ENCODE results near the gene NEB. TPM values are rescaled to one million over a fixed set of nuclear protein-coding genes. Genes with fewer than 3 reads are reported as not detected.

Gene NEB
- total and polyA plus RNA-seq, 2 experiments from 2014 or later, result 0.40 to 1.2 TPM

- Histone ChIP-seq H3K4me3 (no peak overlapping the region), H3K27ac (no peak overlapping the region), H3K36me3 (no peaks in the 10 kb centered on the region)
Observed at GRCh38 chr2:151730262-151730975, 3.9 kb downstream of the NEB start.

GRCh38 chr2:151729837-151730236 lies 4.4 kb downstream of the NEB start:
- Histone ChIP-seq H3K4me1 (ENCODE audit: low read depth) (peaks cover 2% of the 10 kb centered on the region), H3K27ac (no peak overlapping the region), H3K4me3 (no peak overlapping the region), H3K27me3 (no peaks in the 10 kb centered on the region), H3K36me3 (no peaks in the 10 kb centered on the region), H3K9me3 (ENCODE audit: low read depth) (no peaks in the 10 kb centered on the region)
- TF ChIP-seq, protein P1, sequence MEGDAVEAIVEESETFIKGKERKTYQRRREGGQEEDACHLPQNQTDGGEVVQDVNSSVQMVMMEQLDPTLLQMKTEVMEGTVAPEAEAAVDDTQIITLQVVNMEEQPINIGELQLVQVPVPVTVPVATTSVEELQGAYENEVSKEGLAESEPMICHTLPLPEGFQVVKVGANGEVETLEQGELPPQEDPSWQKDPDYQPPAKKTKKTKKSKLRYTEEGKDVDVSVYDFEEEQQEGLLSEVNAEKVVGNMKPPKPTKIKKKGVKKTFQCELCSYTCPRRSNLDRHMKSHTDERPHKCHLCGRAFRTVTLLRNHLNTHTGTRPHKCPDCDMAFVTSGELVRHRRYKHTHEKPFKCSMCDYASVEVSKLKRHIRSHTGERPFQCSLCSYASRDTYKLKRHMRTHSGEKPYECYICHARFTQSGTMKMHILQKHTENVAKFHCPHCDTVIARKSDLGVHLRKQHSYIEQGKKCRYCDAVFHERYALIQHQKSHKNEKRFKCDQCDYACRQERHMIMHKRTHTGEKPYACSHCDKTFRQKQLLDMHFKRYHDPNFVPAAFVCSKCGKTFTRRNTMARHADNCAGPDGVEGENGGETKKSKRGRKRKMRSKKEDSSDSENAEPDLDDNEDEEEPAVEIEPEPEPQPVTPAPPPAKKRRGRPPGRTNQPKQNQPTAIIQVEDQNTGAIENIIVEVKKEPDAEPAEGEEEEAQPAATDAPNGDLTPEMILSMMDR (IDR thresholded peaks at IDR 0.05; ENCODE audit: low read depth, low read length), result no peak
- DNase-seq (ENCODE audit: low read depth in 1 of 2, low spot score in 1 of 2), result no peak

More at GRCh38 chr2:151730262-151730975, 3.9 kb downstream of the NEB start:
- Histone ChIP-seq H3K27me3 (no peaks in the 10 kb centered on the region), H3K4me1 (ENCODE audit: low read depth) (peaks cover 2% of the 10 kb centered on the region), H3K9me3 (ENCODE audit: low read depth) (no peaks in the 10 kb centered on the region)
- TF ChIP-seq, protein P1 (IDR thresholded peaks at IDR 0.05; ENCODE audit: low read depth, low read length), result no peak
- no peak for DNase-seq (ENCODE audit: low read depth in 1 of 2, low spot score in 1 of 2)

- H3K4me1 ChIP-seq (ENCODE audit: low read depth), result peaks cover 2% of the 10 kb centered on the region
- no peaks in the 10 kb centered on the region for H3K27me3 ChIP-seq
- H3K36me3 ChIP-seq, result no peaks in the 10 kb centered on the region
- no peaks in the 10 kb centered on the region for H3K9me3 ChIP-seq (ENCODE audit: low read depth)
- TF ChIP-seq, protein P1 (IDR thresholded peaks at IDR 0.05; ENCODE audit: low read depth, low read length), result no peak
- no peak overlapping the region for H3K27ac ChIP-seq
- no peak for DNase-seq (ENCODE audit: low read depth in 1 of 2, low spot score in 1 of 2)
- no peak overlapping the region for H3K4me3 ChIP-seq
Observed at GRCh38 chr2:151729415-151729811, 4.9 kb downstream of the NEB start.

GRCh38 chr2:151728804-151729414 lies 5.4 kb downstream of the NEB start:
- Histone ChIP-seq H3K9me3 (ENCODE audit: low read depth) (no peaks in the 10 kb centered on the region), H3K4me3 (no peak overlapping the region), H3K27me3 (no peaks in the 10 kb centered on the region), H3K27ac (no peak overlapping the region), H3K36me3 (no peaks in the 10 kb centered on the region), H3K4me1 (ENCODE audit: low read depth) (peaks cover 2% of the 10 kb centered on the region)
- TF ChIP-seq, protein P1 (IDR thresholded peaks at IDR 0.05; ENCODE audit: low read depth, low read length), result no peak
- DNase-seq (ENCODE audit: low read depth in 1 of 2, low spot score in 1 of 2), result no peak

- Histone ChIP-seq H3K4me3 (no peak overlapping the region), H3K27me3 (no peaks in the 10 kb centered on the region), H3K27ac (no peak overlapping the region), H3K4me1 (ENCODE audit: low read depth) (peaks cover 2% of the 10 kb centered on the region), H3K9me3 (ENCODE audit: low read depth) (no peaks in the 10 kb centered on the region), H3K36me3 (no peaks in the 10 kb centered on the region)
- DNase-seq (ENCODE audit: low read depth in 1 of 2, low spot score in 1 of 2), result peak in 1 of 2 donors; percentile 7
- TF ChIP-seq, protein P1 (IDR thresholded peaks at IDR 0.05; ENCODE audit: low read depth, low read length), result no peak
Observed at GRCh38 chr2:151727593-151728552, 6.4 kb downstream of the NEB start.
